Fibroblast of lung (primary cell): ENCODE results near the gene SLC35E4.

ENCODE experiments used
- CTCF ChIP-seq, 2 donors: IDR thresholded peaks in 1 of 2; conservative IDR thresholded peaks in 1 of 2; 1 replicate in 1 of 2; 2 replicates in 1 of 2; pipeline ENCODE4 v1.5.1; 2011 to 2012; ENCODE audit warnings: low read length in 2 of 2, control low read depth in 1 of 2, inconsistent platforms in 1 of 2, low read depth in 1 of 2, mild to moderate bottlenecking in 1 of 2
- EZH2 ChIP-seq: IDR thresholded peaks from 2 replicates; pipeline ENCODE4 v1.5.1; 2012; ENCODE audit warnings: low read length, control low read depth, mild to moderate bottlenecking; ENCODE audit errors: missing control alignments

DNA sequence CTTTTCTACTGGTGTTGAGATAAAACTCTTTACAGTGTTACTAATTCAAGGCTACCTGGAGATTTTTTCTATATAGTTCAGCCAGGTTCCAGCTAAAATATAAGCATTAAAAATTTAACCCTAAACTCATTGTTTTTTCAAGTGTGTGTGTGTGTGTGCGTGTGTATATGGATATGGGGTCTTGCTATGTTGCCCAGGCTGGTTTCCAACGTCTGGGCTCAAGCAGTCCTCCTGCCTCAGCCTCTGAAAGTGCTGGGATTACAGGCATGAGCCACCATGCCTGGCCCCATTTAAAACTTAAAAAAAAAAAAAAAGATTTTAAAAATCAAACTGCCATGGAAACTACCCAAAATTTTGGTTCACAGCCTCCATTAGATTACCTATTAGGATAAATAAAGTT lies 39.4 kb upstream of the SLC35E4 start:
- TF ChIP-seq EZH2 = no peak
- TF ChIP-seq CTCF (conservative IDR thresholded peaks at IDR 0.05 in 1 of 2, IDR thresholded peaks at IDR 0.05 in 1 of 2; ENCODE audit: low read depth in 1 of 2, low read length in 2 of 2) = no peak
